GM19328 (cell line): ENCODE results near the gene BAX.

Experiments
- ATAC-seq: cut with Tn5 transposase; IDR thresholded peaks from one replicate; pipeline ENCODE4 v1.9.1; 2021; ENCODE audit warnings: mild to moderate bottlenecking, moderate library complexity; ENCODE audit not compliant: unreplicated experiment

The BAX gene

GRCh38 chr19:48982280-48982679 lies 27.6 kb downstream of the BAX start:
- no peak for ATAC-seq

- ATAC-seq = no peak
Observed at GRCh38 chr19:48985711-48986110, 31.0 kb downstream of the BAX start.

- ATAC-seq = no peak
Observed at GRCh38 chr19:48986211-48986610, 31.5 kb downstream of the BAX start.

- ATAC-seq = no peak
Observed at GRCh38 chr19:48987323-48987722, 32.6 kb downstream of the BAX start.

- ATAC-seq = no peak
Observed at GRCh38 chr19:48988286-48988685, 33.6 kb downstream of the BAX start.

- ATAC-seq = no peak
Observed at GRCh38 chr19:48988860-48989259, 34.2 kb downstream of the BAX start.

GRCh38 chr19:48989701-48990291 lies 35.1 kb downstream of the BAX start:
- ATAC-seq = no peak

GRCh38 chr19:48990400-48990799 lies 35.7 kb downstream of the BAX start:
- no peak for ATAC-seq

- ATAC-seq = no peak
Observed at GRCh38 chr19:48991011-48991609, 36.4 kb downstream of the BAX start.

GRCh38 chr19:48991873-48992580 lies 37.4 kb downstream of the BAX start:
- no peak for ATAC-seq

GRCh38 chr19:48992581-48993174 lies 38.0 kb downstream of the BAX start:
- ATAC-seq = no peak

GRCh38 chr19:48993175-48994034 lies 38.7 kb downstream of the BAX start, which contains the start of the genes GYS1 and RUVBL2:
TSS of gene GYS1 (minus strand) at chr19:48993309. CDS start at chr19:48993112, 197 bp downstream.
TSS of gene RUVBL2 (plus strand) at chr19:48993887. CDS start at chr19:48993912, 25 bp downstream.
- peak; percentile 91 for ATAC-seq

GRCh38 chr19:48994035-48994386 lies 39.3 kb downstream of the BAX start:
- ATAC-seq = no peak

- ATAC-seq = no peak
Observed at GRCh38 chr19:48997972-48998371, 43.3 kb downstream of the BAX start.

- no peak for ATAC-seq
Observed at GRCh38 chr19:48999481-49000325, 45.0 kb downstream of the BAX start.

GRCh38 chr19:49004133-49004532 lies 49.5 kb downstream of the BAX start:
- ATAC-seq = no peak

GRCh38 chr19:49004964-49005614 lies 50.4 kb downstream of the BAX start:
- ATAC-seq = no peak

GRCh38 chr19:49006905-49007304 lies 52.2 kb downstream of the BAX start:
- ATAC-seq = no peak

- no peak for ATAC-seq
Observed at GRCh38 chr19:49009828-49010227, 55.2 kb downstream of the BAX start.
